NB4 (cell line): ENCODE results near the gene DNAJC22.

Source experiments
- POLR2A ChIP-seq: IDR thresholded peaks from 2 replicates; pipeline ENCODE4 v1.6.1; 2011; ENCODE audit warnings: mild to moderate bottlenecking; ENCODE audit not compliant: insufficient read length; ENCODE audit errors: extremely low read depth
- TF ChIP-seq, protein P1 (sequence below): IDR thresholded peaks from one replicate; pipeline ENCODE4 v1.5.1; 2012; ENCODE audit warnings: low read depth, low read length

DNA sequence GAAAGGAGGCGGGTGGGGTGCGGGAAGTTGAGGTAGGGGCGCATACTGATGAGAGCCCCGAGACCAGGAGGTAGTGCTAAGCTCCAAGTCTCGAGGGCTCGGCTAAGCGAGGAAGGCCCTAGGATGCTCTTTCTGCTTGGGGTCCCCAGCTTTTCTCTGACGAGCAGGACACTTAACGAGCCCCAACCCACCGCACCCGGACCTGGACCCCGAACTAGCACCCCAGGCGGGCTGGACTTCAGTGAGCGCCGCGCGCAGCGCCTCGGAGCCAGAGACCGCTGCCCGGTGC, 5.0 kb upstream of the DNAJC22 start:
- TF ChIP-seq, protein P1, sequence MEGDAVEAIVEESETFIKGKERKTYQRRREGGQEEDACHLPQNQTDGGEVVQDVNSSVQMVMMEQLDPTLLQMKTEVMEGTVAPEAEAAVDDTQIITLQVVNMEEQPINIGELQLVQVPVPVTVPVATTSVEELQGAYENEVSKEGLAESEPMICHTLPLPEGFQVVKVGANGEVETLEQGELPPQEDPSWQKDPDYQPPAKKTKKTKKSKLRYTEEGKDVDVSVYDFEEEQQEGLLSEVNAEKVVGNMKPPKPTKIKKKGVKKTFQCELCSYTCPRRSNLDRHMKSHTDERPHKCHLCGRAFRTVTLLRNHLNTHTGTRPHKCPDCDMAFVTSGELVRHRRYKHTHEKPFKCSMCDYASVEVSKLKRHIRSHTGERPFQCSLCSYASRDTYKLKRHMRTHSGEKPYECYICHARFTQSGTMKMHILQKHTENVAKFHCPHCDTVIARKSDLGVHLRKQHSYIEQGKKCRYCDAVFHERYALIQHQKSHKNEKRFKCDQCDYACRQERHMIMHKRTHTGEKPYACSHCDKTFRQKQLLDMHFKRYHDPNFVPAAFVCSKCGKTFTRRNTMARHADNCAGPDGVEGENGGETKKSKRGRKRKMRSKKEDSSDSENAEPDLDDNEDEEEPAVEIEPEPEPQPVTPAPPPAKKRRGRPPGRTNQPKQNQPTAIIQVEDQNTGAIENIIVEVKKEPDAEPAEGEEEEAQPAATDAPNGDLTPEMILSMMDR = no peak
- no peak for TF ChIP-seq POLR2A
